Cortex of kidney (tissue), 1 donor: ENCODE measurements around the gene LDHAL6A.

Experiments used
- DNase-seq: peaks from one replicate; lab custom pipeline; 2025; lab: John Stamatoyannopoulos, UW

The LDHAL6A gene

DNA sequence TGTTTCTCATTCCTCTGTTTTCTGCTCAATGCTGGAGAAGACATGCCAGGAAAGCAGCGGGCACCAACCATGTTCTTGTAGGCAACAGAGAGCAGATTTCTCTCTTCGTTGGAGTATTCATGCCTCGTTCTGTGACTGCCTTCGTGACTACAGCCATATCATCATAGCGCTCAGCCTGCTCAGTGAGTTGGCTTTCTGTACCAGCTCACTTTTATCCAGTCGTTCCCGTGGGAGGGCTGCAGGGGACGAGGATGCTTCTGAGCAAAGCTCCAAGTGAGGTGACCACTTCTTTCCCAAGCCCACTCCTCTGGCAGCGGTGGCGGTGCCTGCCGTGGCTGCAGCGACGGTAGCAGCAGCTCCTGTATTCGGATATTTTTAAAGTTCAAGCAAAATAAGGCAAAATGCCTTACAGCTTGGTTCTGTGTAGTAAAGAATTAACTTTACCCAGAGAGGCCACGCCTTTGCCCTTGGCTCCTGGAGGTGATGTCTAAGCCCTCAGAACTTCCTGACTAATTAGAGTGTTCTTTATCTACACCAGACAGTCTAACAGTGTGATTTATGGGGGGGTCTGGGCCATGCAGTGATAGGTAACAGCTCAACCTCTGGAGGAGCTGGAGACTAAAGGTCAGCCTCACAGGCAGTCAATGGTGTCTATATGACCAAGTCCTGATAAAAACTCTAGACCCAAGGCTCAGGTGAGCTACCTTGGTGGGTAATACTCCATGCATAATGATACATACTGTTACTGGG is 35.3 kb downstream of the LDHAL6A start:
- DNase-seq: no peak

DNA sequence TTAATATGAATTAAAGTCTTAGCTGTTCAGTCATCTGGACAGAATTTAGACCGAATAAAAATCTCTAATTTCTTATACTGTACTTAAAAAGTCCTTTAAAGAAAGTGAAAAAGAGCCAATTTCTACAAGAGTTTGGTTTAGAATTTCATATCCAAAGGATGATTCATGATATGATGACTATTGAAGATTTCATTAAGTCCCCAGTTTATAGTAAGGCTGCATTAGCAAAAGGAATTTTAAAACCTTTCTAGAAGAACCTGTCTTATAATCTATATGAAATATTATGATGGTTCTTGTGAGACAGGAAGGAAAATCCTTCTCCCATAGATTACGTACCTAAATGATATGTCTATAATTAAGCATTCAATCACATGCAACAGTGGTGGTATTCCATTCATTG is 36.3 kb downstream of the LDHAL6A start:
- no peak for DNase-seq

GRCh38 chr11:18492888-18493287 is 37.2 kb downstream of the LDHAL6A start:
- no peak for DNase-seq

DNA sequence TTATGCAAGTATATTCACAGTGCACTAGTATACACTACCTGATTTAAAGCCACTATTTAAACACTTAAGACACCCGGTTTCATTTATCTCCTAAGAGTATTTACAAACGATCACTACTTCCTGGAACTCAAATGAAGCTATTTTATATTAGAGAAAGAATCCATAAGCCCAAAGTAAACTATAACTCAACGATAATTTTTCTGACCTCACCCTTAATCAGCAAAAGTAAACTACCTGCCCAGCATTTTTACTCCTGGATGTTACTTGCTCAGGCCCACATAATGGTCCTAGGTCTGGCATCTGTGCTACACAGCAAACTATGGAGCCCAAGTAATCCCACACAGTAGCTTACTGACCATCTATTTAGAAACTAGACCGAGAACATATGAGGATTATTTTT is 37.7 kb downstream of the LDHAL6A start:
- no peak for DNase-seq

DNA sequence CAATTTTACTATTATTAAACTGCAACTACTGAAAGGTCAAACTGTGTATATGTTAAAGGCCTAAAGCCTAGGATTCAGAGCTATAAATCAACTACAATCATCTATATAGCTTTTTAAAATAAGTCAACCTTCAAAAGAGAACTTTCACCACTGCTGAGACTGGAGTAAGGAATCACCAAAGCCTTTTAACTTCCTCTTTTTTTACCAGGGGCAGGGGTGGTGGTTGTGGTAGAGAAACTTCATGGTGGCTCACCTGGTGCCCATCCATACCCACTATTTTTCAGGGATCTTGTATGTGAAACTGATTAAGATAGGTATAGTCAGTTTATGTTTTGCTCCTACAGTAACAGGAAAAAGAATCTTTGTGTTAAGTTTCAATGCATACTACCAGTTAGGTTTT is 39.6 kb downstream of the LDHAL6A start:
- DNase-seq: no peak

DNA sequence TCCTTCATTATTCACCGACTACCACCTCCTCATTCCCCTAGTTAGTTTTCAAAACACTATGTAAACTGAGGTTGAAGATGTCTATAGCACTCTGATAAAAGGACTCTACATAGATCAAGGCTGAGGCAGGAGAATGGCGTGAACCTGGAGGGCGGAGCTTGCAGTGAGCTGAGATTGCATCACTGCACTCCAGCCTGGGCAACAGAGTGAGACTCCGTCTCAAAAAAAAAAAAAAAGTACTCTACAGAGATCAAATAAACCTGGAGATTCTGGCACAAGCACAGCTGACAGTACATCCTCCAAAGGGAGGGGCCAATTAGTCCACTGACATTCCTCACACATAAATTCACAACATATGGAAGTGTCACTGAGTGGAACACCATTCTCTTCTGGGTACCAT is 40.0 kb downstream of the LDHAL6A start:
- DNase-seq: no peak

DNA sequence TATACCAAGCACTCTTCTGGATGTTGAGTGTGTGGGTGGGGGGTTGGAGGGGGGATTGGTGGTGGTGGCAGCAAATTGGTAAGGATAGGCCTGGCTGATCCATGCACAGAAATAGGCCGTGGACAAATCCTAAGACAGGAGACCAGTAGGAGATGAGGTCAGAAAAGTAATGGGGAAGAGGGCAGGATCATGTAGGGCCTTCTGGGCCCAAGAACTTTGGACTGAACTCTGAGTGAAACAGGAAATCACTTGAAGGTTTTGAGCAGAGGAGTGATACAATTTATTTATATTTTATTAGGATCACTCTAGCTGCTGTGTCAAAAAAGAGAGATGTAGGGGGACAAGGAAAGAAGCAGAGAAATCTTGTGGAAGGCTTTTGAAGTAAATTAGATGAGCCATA is 42.4 kb downstream of the LDHAL6A start:
- DNase-seq: no peak

GRCh38 chr11:18501629-18502028 is 46.0 kb downstream of the LDHAL6A start:
- no peak for DNase-seq

- DNase-seq: no peak
Measured at GRCh38 chr11:18502352-18502751, 46.7 kb downstream of the LDHAL6A start.

DNA sequence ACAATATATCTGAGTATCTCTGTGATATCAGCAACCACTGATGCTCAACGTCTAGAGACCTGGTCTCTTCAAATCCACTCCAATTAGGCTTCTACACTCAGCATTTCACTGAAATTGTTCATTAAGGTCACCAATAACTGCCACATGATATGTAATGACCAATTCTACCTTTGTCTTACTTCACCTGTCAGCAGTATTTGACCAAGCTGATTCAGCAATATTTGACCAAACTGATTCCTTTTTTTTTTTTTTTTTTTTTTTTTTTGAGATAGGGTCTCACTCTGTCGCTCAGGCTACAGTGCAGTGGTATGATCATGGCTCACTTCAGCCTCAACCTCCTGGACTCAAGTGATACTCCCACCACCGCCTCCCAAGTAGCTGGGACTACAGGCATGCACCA is 65.5 kb downstream of the LDHAL6A start:
- no peak for DNase-seq

DNA sequence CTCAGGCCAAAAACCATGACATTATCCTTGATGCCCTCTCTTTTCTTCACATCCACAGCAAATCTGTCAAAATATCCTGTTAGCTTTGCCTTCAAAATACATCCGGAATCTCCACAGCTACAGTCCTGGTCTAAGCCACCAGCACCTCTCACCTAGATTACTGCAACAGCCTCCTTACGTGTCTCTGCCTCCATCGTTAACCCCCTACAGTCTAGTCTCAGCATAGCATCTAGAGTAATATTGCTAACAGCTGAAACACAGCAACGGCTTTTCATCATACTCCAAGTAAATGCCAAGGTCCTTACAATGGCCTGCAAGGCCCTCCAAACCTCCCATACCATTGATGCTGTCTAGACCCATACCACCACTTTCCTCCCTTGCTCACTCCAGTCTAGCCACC is 66.7 kb downstream of the LDHAL6A start:
- no peak for DNase-seq

- no peak for DNase-seq
Measured at GRCh38 chr11:18523084-18523483, 67.4 kb downstream of the LDHAL6A start.

GRCh38 chr11:18524248-18524647 is 68.6 kb downstream of the LDHAL6A start:
- DNase-seq: no peak

DNA sequence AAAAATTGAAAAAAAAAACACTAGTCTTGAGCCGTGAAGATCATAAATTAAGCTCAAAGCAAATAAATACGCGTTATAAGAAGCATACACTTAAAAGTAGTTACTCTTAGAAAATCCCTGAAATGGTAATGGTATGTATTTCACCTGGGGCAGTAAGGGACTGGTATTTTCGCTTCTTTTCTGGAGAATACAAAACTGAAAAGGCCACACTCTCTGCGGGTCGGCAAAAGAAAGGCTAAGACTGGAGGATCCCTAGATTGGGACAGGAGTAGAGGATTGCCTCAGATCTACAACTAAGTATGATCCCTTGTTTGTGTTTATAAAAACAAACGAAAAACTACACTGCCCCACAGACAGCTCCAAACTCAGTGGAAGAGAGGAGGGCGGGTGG is 70.5 kb downstream of the LDHAL6A start:
- no peak for DNase-seq

DNA sequence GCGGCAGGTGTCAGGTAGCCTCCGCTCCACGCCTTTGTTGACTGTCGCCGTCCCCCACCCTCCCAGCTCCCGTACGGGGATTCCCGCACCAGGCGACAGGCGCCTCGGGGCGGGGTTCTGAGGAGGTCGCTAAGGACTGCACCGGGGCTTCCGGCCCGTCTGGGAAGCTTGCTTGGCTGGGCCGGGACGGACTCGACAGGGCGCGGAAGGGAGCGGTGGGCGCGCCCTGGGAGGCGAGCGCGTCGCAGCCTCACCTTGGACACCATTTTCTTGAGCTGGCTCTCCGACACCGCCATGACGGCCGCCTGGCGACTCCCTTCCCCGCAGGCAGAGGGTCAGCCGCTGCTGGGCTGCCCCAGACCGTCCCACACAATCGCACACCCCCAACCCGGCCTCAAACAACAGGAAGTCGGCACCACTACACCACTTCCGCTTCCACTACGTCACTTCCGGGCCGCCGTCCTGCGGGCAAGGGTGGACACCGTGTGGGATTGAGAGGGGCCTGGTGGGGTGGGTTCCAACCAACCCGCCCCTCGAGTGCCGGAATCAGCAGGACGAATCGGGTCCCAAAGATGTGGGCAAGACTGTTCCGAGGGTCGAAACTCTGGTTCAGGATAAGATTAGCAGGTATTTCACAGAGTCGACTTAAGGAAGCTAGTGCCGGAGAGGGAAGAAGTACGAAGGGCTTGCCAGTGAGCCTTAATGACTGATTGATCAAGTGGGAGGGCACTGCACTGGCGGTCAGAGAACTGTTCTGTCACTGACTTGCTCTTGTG is 71.1 kb downstream of the LDHAL6A start, which contains the start of gene TSG101:
Gene TSG101 (minus strand): TSS at position 422 of the 776 bp plus-strand sequence. CDS start 126 bp downstream, at position 296.
- DNase-seq: peak; percentile 9

DNA sequence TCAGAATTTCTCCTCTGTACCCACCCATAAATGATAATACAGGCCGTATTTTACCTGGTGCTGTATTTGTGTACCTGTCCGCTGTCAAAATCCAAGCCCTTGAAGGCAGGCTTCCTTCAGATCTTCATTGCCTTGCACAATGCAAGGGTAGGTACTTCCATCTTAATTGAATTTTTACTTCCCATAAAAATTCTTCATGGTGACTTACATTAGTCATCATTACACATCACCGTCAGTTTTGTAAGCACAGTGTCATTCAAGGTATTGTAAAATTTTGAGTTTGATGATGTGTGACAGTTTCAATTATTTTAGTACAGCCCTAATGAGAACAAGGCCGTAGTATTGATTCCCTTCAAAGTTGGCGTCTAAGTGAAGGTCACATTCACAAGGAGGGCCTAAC is 71.9 kb downstream of the LDHAL6A start:
- DNase-seq: no peak
